Kidney (tissue), 14 donors: ENCODE results near the gene NAALADL1. TPM values are rescaled to one million over a fixed set of nuclear protein-coding genes. Genes with fewer than 3 reads are reported as not detected.

Experiments used
- DNase-seq, 5 donors: peaks; one replicate each; pipeline ENCODE4 v3.0.0-alpha.2; 2013 to 2020
- FAIRE-seq: peaks from 2 replicates; lab custom pipeline; 2012; peaks lifted over from hg19 to GRCh38; lab: Jason Lieb, UNC
- H3K27ac ChIP-seq, 2 donors: one replicate each; pipeline ENCODE4 v1.7.0; 2013; ENCODE audit warnings: low read depth in 2 of 2, low read length in 2 of 2, inconsistent platforms in 1 of 2
- H3K27me3 ChIP-seq: one replicate; pipeline ENCODE4 v1.7.1; 2013; ENCODE audit warnings: low read length, inconsistent platforms; ENCODE audit not compliant: control insufficient read depth, insufficient read depth
- H3K36me3 ChIP-seq, 3 donors: one replicate each; pipeline versions ENCODE4 v1.7.0 to v1.7.1; 2013; ENCODE audit warnings: low read length in 3 of 3, control low read depth in 1 of 3, inconsistent platforms in 1 of 3; ENCODE audit not compliant: insufficient read depth in 3 of 3, control insufficient read depth in 2 of 3
- H3K4me1 ChIP-seq, 3 donors: one replicate each; pipeline versions ENCODE4 v1.7.0 to v1.7.1; 2013; ENCODE audit warnings: low read length in 3 of 3, inconsistent platforms in 1 of 3, low read depth in 1 of 3; ENCODE audit not compliant: control insufficient read depth in 2 of 3, insufficient read depth in 2 of 3
- H3K4me3 ChIP-seq, 3 donors: one replicate each; pipeline versions ENCODE4 v1.7.0 to v1.8.1; 2013; ENCODE audit warnings: low read length in 3 of 3, control low read depth in 1 of 3, inconsistent platforms in 1 of 3
- H3K9ac ChIP-seq, 3 donors: one replicate each; pipeline versions ENCODE4 v1.7.0 to v1.7.1; 2013; ENCODE audit warnings: low read length in 3 of 3, control low read depth in 1 of 3, inconsistent platforms in 1 of 3
- H3K9me3 ChIP-seq, 3 donors: one replicate each; pipeline versions ENCODE4 v1.7.0 to v1.7.1; 2013; ENCODE audit warnings: low read length in 3 of 3, control low read depth in 1 of 3, inconsistent platforms in 1 of 3; ENCODE audit not compliant: control insufficient read depth in 2 of 3, insufficient read depth in 1 of 3
- intact Hi-C: fragments of 100-400 bp; cut with DNase I; formaldehyde crosslinking; loops from one replicate; pipeline ENCODE4 v1.11.1; 2022
- polyA plus RNA-seq: library from polyadenylated mRNA; stranded (reverse); fragments of 350-450 nt; fragmentation: Illumina TruSeq; extraction: RNeasy Lipid Tissue Mini Kit (QIAGEN cat#74804); gene quantifications from one replicate; pipeline ENCODE4 v1.2.3, GENCODE V29; 2014; ENCODE audit warnings: low read depth, low replicate concordance; ENCODE audit not compliant: insufficient read depth
- total RNA-seq: library from RNA; stranded (reverse); fragmentation: NEBNext Ultra II Directional; extraction: Animal tissue kit (Norgen Biotek cat#: 25700); gene quantifications from one replicate; pipeline ENCODE4 v1.2.1, GENCODE V29; 2021
- TF ChIP-seq, protein P1 (sequence below): IDR thresholded peaks from 3 replicates; pipeline ENCODE4 v1.5.1; 2012; ENCODE audit warnings: mild to moderate bottlenecking, moderate library complexity, borderline replicate concordance; ENCODE audit not compliant: insufficient read depth; ENCODE audit errors: extremely low read depth
- donor health status: control.
- donor health status: control.
- donor health status: control.
- donor health status: control.
- donor health status: control.
- donor health status: DM: yes; HTN: yes; CAD: no.
- donor health status: Normal renal cell carcinoma (clear cell type).

NAALADL1 gene
- total and polyA plus RNA-seq, 2 donors from 2014 or later, result 9.4 to 17.1 TPM

DNA sequence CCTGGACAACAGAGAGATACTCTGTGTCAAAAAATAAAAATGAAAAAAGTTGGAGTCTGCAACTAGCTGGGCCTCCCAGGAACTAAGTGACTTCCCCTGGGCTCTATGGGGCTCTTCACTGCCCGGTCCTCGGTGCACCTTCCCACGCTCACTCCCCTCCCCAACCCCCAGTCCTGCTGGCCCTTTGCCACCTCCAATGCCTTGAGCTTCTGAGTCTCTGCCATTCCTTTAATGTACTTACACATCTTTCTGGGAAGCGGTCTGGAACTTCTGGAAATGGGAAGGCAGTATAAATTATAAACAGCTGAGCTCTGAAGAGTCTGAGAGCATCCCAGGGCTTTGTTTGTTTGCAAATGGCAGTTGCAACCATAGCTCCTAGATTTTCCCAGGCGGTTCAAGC is 55.6 kb downstream of the NAALADL1 start:
- H3K4me1 ChIP-seq, result peaks cover 0 to 9% (median 0%) of the 10 kb centered on the region in 3 donors
- no peaks in the 10 kb centered on the region for H3K36me3 ChIP-seq
- H3K9me3 ChIP-seq, result no peaks in the 10 kb centered on the region
- no peak overlapping the region for H3K4me3 ChIP-seq
- FAIRE-seq, result no peak
- H3K9ac ChIP-seq, result no peak overlapping the region
- no peak overlapping the region for H3K27ac ChIP-seq
- TF ChIP-seq, protein P1, sequence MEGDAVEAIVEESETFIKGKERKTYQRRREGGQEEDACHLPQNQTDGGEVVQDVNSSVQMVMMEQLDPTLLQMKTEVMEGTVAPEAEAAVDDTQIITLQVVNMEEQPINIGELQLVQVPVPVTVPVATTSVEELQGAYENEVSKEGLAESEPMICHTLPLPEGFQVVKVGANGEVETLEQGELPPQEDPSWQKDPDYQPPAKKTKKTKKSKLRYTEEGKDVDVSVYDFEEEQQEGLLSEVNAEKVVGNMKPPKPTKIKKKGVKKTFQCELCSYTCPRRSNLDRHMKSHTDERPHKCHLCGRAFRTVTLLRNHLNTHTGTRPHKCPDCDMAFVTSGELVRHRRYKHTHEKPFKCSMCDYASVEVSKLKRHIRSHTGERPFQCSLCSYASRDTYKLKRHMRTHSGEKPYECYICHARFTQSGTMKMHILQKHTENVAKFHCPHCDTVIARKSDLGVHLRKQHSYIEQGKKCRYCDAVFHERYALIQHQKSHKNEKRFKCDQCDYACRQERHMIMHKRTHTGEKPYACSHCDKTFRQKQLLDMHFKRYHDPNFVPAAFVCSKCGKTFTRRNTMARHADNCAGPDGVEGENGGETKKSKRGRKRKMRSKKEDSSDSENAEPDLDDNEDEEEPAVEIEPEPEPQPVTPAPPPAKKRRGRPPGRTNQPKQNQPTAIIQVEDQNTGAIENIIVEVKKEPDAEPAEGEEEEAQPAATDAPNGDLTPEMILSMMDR, result no peak
- intact Hi-C loops, result no loop called here
- DNase-seq, result no peak
- H3K27me3 ChIP-seq, result no peaks in the 10 kb centered on the region

DNA sequence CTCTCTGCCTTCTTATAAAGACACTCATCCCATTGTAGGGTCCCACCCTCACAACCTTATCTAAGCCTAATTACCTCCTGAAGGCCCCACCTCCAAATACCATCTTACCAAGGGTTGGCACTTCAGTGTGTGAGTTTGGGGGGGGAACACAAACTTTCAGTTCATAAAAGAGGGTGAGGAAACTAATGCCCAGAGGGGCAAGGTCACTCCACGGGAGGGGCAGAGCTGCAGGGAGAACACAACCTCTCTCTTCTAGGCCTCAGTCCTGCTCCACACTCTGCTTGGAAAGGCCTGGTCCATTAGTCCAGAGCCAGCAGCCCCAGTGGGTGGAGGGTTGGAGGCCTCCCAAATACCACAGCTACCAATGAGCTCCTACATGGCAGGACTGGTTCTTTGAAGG is 58.9 kb downstream of the NAALADL1 start:
- Histone ChIP-seq H3K9me3 (no peaks in the 10 kb centered on the region), H3K9ac (no peak overlapping the region), H3K4me3 (no peak overlapping the region), H3K36me3 (no peaks in the 10 kb centered on the region), H3K27ac (no peak overlapping the region), H3K4me1 (peaks cover 0 to 18% (median 6%) of the 10 kb centered on the region in 3 donors), H3K27me3 (no peaks in the 10 kb centered on the region)
- FAIRE-seq (no peak), DNase-seq (no peak)
- intact Hi-C loops, result loop anchor here (10.0 kb wide), 1 partner anchor 65 kb away; the partner anchor contains the start of gene GPHA2
- TF ChIP-seq, protein P1, result no peak

DNA sequence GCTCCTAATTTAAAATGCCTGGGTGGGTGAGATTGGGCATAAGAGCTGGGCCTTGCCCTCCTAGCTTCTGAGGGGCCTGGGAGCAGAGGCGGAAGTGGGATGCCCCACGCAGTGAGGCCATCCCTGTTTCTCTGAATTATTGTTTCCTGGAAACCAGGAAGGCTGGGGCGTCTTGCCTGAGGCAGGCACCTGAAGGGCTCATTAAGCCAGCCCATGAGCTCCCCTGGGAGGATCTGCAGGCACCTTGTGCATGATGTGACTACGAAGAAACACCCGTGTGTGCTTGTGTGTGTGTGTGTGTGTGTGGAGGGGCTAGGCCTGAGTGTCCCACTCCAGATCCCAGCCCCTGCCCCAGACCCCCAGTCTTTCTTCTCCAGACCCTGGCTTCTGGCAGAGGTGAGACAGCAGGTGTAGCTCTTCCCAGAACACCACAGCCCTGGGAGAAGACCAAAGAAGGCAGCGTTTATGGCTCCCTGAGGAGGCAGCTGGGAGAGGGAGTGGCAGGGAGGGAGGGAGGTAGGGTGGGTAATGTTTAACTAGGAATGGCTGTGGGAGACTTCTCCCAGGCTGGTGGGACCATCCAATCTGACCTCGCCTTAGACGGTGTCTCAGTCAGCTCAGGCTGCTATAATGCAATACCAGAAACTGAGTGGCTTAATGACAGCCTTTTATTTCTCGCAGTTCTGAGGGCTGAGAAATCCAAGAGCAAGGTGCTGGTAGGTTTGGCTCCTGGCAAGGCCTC is 59.5 kb downstream of the NAALADL1 start:
- Histone ChIP-seq H3K9me3 (no peaks in the 10 kb centered on the region), H3K27me3 (no peaks in the 10 kb centered on the region), H3K4me1 (peaks cover 0 to 18% (median 6%) of the 10 kb centered on the region in 3 donors), H3K4me3 (no peak overlapping the region), H3K27ac (peak overlapping the region; percentile 2 to 49), H3K36me3 (no peaks in the 10 kb centered on the region), H3K9ac (no peak overlapping the region)
- intact Hi-C loops, result loop anchor here (10.0 kb wide), 1 partner anchor 64 kb away; the partner anchor contains the start of gene GPHA2
- TF ChIP-seq, protein P1, result no peak
- FAIRE-seq (no peak), DNase-seq (peak in 3 of 5 donors; percentile 46 to 67 (median 56))
